ENCODE results near the gene TMC1.

The TMC1 gene

DNA sequence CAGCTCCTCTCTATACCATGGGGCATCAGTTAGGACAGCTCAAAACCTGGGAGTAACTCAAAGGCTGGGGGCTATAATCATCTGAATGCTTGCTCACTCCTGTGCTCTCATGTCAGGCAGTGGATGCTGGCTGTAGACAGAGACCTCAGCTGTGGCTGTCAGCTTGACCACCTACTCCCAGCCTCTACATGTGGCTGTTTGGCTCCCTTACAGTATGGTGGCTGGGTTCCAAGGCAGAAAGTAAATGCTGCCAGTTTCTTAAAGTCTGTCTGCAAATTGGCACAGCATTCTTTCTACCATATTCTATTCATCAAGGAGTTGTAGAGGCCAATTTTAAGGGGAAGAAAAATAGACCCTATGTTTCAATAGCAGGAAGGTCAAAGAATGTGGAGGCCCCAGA is 66.9 kb downstream of the TMC1 start:
- TF ChIP-seq ZBTB7A (IDR thresholded peaks at IDR 0.05; ENCODE audit: low read depth) (no peak), FOXM1 (IDR thresholded peaks at IDR 0.05; ENCODE audit: borderline replicate concordance, low read depth) (no peak), CEBPB (IDR thresholded peaks at IDR 0.05) (no peak), CREB1 (IDR thresholded peaks at IDR 0.05; ENCODE audit: low read depth) (no peak), TEAD4 (IDR thresholded peaks at IDR 0.05) (no peak), YY1 (IDR thresholded peaks at IDR 0.05; ENCODE audit: low read depth) (no peak), TCF12 (IDR thresholded peaks at IDR 0.05; ENCODE audit: low read depth) (no peak)
- TF ChIP-seq, protein P1, sequence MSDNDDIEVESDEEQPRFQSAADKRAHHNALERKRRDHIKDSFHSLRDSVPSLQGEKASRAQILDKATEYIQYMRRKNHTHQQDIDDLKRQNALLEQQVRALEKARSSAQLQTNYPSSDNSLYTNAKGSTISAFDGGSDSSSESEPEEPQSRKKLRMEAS (IDR thresholded peaks at IDR 0.05) = no peak
- TF ChIP-seq, protein P2, sequence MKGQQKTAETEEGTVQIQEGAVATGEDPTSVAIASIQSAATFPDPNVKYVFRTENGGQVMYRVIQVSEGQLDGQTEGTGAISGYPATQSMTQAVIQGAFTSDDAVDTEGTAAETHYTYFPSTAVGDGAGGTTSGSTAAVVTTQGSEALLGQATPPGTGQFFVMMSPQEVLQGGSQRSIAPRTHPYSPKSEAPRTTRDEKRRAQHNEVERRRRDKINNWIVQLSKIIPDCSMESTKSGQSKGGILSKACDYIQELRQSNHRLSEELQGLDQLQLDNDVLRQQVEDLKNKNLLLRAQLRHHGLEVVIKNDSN (IDR thresholded peaks at IDR 0.05) = no peak

DNA sequence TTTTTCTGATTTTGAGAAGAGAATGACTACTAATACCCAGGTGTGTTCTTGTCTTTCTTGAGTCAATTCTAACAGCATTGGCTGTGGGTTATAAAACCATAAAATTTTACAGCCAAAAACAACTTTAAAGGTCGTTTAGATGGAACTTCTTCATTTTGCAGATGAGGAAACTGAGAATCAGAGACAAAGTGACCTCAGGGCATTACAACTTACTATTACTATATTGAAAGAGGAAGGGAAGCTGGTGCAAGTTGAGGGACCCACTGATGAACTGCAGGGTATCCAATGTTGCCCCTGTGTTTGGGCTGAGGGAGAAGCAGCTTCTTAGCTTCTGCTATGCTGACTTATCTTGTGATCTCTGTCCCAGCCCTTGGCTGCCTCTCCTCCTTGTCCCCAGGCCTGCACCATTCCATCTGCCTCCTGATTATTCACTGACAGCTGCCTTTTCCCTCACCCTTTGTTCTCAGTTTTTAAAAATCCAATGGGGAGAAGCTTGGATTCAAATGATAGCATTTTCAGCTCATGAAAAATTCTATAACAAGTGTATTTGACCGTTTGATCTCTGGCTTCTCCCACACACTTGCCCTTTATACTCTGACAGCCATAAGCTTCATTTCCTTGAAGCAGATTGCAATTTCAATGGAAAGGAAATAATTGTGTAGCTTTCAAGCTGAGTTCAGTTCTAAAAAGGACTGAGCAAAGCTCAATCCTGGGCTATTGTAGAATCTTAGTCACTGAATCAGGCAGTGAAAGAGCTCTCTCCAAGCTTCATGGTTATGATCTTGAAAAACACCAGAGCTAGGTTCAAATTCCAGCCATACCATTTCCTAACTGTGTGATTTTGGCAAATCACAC is 68.5 kb downstream of the TMC1 start:
- no peak for TF ChIP-seq ZBTB7A (IDR thresholded peaks at IDR 0.05; ENCODE audit: low read depth)
- TF ChIP-seq TEAD4 (IDR thresholded peaks at IDR 0.05) = 0 out of 2 replicates have a peak, but pooled peaks have one; percentile 15

DNA sequence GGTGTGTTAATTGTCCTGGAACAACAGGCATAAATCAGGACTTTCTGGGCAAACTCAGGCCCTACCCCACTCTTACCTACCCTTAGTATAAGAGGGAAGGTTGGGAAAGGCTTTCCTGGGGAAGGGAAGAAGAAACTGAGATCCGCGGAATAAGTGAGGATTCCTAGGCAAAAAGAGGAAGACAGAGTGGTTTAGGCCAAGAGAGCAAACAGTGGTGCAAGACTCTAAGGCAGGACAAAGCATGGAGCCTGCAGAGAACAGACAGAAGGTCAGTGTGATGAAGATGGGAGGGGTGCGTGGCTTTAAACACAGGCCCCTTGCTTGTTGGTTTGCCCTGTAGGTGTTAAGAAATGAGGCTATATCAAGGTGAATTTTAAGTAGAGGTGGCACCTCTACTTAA is 69.4 kb downstream of the TMC1 start:
- TF ChIP-seq TEAD4 (IDR thresholded peaks at IDR 0.05) (no peak), FOXM1 (IDR thresholded peaks at IDR 0.05; ENCODE audit: borderline replicate concordance, low read depth) (no peak), RAD21 (IDR thresholded peaks at IDR 0.05; ENCODE audit: low read depth) (no peak), TCF12 (IDR thresholded peaks at IDR 0.05; ENCODE audit: low read depth) (no peak), CEBPB (IDR thresholded peaks at IDR 0.05) (no peak), CREB1 (IDR thresholded peaks at IDR 0.05; ENCODE audit: low read depth) (no peak), ZBTB7A (IDR thresholded peaks at IDR 0.05; ENCODE audit: low read depth) (no peak), YY1 (IDR thresholded peaks at IDR 0.05; ENCODE audit: low read depth) (no peak)
- TF ChIP-seq, protein P2 (IDR thresholded peaks at IDR 0.05) = no peak
- TF ChIP-seq, protein P1 (IDR thresholded peaks at IDR 0.05) = no peak

DNA sequence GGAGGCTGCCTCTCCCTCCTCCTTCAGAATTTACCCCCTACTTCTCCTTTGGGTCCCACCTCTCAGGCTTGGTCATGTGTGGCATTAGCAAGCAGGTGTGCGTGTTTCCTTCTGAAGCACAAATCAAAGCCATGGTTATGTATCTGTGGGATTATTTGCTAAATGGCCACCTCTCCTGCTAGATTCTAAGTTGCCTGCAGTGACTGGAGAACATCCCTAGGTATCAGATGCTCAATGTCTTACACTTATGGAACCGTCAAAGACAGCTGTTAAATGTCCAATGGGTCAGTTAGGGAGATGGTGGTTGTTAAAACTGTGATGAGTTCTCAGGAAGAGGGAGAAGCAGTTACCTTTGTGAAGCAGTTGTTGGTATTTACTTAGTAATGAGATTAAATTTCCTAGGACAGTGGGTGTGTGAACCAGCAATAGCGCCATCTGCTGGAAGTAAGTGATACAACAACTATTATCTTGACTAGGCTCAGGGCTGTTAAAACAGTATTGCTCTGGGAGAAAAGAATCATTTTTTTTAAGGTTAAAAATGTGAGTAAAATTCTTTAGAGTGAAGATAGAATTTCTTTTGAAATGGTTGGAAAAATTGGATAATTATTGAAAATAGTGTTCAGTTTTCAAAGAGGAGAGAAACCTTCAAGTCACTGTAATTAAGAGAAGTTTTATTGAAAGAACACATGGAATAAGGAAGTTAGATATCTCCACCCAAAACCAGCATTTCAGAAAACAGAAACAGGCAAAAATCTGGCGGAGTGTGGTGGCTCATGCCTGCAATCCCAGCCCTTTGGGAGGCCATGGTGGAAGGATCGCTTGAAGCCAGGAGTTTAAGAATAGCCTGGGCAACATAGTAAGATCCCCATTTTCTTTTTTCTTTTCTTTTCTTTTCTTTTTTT is 71.3 kb downstream of the TMC1 start:
- TF ChIP-seq RAD21 (IDR thresholded peaks at IDR 0.05; ENCODE audit: low read depth) (peak; percentile 82), CEBPB (IDR thresholded peaks at IDR 0.05) (no peak)

DNA sequence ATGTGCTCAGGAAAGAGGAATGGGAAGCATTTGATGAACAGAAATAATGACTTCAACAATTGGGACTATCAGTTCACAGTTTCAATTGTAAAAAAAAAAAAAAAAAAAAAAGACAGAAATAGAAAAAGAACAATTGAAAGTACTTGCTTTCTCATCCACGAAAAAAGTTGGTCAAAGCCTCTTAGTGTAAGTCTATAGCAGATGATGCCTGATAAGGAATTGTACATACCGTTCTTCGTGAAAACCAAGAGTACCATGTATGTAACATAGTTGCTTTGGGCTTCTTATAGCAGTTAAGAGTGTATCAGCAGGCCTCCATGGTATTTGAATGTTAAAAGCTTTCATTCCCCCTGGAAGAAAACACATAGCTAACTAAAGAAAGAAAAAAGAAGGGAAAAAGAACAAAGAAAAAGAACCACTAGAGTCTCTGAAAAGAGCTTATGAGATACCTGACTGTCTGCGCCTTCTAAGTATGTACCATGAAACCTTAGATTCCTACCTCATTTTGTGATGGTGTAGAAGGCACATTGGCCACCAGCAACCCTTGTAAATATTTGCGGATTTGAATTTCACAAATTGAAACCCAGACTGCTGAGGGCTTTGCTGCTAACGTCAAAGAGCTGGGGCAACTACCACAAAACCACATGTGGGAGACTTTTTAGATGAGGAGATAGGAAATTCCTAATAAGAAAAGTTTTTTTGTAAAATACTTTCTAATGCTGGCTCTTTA is 75.2 kb downstream of the TMC1 start:
- no peak for TF ChIP-seq NFIC (IDR thresholded peaks at IDR 0.05)
- TF ChIP-seq, protein P3, sequence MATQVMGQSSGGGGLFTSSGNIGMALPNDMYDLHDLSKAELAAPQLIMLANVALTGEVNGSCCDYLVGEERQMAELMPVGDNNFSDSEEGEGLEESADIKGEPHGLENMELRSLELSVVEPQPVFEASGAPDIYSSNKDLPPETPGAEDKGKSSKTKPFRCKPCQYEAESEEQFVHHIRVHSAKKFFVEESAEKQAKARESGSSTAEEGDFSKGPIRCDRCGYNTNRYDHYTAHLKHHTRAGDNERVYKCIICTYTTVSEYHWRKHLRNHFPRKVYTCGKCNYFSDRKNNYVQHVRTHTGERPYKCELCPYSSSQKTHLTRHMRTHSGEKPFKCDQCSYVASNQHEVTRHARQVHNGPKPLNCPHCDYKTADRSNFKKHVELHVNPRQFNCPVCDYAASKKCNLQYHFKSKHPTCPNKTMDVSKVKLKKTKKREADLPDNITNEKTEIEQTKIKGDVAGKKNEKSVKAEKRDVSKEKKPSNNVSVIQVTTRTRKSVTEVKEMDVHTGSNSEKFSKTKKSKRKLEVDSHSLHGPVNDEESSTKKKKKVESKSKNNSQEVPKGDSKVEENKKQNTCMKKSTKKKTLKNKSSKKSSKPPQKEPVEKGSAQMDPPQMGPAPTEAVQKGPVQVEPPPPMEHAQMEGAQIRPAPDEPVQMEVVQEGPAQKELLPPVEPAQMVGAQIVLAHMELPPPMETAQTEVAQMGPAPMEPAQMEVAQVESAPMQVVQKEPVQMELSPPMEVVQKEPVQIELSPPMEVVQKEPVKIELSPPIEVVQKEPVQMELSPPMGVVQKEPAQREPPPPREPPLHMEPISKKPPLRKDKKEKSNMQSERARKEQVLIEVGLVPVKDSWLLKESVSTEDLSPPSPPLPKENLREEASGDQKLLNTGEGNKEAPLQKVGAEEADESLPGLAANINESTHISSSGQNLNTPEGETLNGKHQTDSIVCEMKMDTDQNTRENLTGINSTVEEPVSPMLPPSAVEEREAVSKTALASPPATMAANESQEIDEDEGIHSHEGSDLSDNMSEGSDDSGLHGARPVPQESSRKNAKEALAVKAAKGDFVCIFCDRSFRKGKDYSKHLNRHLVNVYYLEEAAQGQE (IDR thresholded peaks at IDR 0.05; ENCODE audit: low read depth) = no peak
- no peak for TF ChIP-seq TEAD4 (IDR thresholded peaks at IDR 0.05)
- no peak for TF ChIP-seq EGR1 (IDR thresholded peaks at IDR 0.05)
- TF ChIP-seq TAF1 (IDR thresholded peaks at IDR 0.05; ENCODE audit: low read depth) = no peak
- TF ChIP-seq FOXM1 (IDR thresholded peaks at IDR 0.05; ENCODE audit: borderline replicate concordance, low read depth) = no peak
- no peak for TF ChIP-seq YY1 (IDR thresholded peaks at IDR 0.05; ENCODE audit: low read depth)

DNA sequence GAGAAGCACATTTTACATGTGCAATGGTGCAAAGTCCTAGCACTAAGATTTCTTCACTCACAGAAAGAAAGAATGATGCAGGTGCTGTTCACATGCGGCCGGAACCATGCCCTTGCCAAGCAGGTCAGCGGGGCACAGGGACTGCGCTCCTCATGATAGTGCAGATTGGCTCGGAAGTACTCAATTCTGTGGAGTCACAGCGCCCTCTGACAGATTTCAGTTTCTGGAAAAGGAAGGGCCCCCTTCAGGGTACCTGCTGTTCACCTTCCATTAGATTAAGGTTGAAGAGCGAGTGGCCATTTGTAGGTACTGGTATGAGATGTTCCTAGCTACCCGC is 75.7 kb downstream of the TMC1 start:
- TF ChIP-seq RAD21 (IDR thresholded peaks at IDR 0.05; ENCODE audit: low read depth) (peak; percentile 8; the same call in 1 of the 2 replicates), NFIC (IDR thresholded peaks at IDR 0.05) (no peak)

DNA sequence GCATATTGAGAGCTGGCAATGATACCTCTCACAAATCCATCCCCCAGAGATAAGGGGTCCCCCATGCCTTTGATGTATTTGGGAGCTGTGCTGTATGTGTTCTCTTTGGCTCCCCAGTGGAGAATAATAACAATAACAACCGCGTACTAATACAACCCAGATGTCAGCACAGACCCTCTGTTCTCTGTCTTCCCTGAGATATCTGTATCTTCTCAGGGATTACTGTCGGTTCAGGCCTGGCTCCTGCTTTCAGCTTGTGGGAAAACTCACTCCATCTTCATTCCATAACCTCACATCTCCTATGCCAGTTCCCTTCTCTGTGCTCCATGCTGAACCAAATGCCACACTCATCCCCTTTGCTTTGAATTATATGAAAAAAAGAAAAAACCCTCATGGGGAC is 76.2 kb downstream of the TMC1 start:
- TF ChIP-seq YY1 (IDR thresholded peaks at IDR 0.05; ENCODE audit: low read depth) (no peak), ZBTB7A (IDR thresholded peaks at IDR 0.05; ENCODE audit: low read depth) (no peak), TCF12 (IDR thresholded peaks at IDR 0.05; ENCODE audit: low read depth) (no peak), RAD21 (IDR thresholded peaks at IDR 0.05; ENCODE audit: low read depth) (no peak), NFIC (IDR thresholded peaks at IDR 0.05) (no peak), TEAD4 (IDR thresholded peaks at IDR 0.05) (no peak), CEBPB (IDR thresholded peaks at IDR 0.05) (no peak), EP300 (IDR thresholded peaks at IDR 0.05; ENCODE audit: borderline replicate concordance) (no peak), EGR1 (IDR thresholded peaks at IDR 0.05) (no peak)
- TF ChIP-seq, protein P1 (IDR thresholded peaks at IDR 0.05) = no peak
- TF ChIP-seq, protein P3 (IDR thresholded peaks at IDR 0.05; ENCODE audit: low read depth) = no peak

Measured in Ishikawa (cell line).